Measurements from ENCODE around the gene LENG1. TPM values are rescaled to one million over a fixed set of nuclear protein-coding genes. Genes with fewer than 3 reads are reported as not detected.

LENG1 gene
- total RNA-seq, 1 donor from 2014 or later: 8.0 TPM

DNA sequence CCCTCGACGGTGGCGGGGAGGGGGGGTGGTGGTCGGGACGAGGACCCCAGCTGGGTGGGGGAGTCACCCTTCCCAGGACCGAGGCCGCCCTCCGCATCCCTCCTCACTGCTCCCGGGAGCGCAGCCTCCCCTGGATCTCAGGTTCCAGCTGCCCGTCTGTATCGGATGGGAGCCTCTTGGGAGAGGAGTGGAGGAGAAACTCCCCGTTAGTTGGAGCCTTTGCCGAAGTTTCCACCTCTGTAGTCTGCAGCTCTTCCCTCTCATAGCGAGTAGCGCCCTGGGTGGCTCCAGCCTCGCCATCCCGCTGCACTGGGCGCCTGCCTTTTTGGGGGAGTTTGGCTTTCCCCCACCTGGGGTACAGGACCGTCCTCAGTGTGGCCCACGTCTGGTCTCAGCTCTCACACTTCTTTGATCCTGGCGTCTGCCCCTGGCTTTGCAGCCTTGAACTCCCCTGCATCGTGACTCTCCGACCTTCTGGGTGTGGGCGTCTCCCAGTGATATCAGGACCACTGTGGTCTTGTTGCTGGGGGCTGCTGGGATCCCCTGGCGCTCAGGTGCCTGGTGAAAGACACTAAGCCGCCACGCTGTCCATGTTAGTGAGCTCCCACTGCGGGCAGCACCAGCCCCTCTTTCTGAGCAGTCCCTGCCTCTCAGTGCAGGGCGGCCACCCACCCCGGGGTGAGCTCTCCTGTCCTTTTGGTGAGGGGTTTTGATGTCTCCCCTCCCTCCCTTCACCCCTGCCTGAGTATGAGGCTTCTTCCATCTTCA, 20.8 kb downstream of the LENG1 start:
- Histone ChIP-seq H3K36me3 (peaks cover 31% of the 10 kb centered on the region), H3K4me1 (peaks cover 47% of the 10 kb centered on the region), H3K27me3 (ENCODE audit: low read depth) (no peaks in the 10 kb centered on the region), H3K27ac (peak overlapping the region; percentile 96), H3K9me3 (no peaks in the 10 kb centered on the region), H3K4me3 (peak overlapping the region; percentile 94)
- DNase-seq (no peak), ATAC-seq (no peak)
- intact Hi-C loops (cut with DNase I): no loop called here
- TF ChIP-seq, protein P1, sequence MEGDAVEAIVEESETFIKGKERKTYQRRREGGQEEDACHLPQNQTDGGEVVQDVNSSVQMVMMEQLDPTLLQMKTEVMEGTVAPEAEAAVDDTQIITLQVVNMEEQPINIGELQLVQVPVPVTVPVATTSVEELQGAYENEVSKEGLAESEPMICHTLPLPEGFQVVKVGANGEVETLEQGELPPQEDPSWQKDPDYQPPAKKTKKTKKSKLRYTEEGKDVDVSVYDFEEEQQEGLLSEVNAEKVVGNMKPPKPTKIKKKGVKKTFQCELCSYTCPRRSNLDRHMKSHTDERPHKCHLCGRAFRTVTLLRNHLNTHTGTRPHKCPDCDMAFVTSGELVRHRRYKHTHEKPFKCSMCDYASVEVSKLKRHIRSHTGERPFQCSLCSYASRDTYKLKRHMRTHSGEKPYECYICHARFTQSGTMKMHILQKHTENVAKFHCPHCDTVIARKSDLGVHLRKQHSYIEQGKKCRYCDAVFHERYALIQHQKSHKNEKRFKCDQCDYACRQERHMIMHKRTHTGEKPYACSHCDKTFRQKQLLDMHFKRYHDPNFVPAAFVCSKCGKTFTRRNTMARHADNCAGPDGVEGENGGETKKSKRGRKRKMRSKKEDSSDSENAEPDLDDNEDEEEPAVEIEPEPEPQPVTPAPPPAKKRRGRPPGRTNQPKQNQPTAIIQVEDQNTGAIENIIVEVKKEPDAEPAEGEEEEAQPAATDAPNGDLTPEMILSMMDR (IDR thresholded peaks at IDR 0.05): no peak

DNA sequence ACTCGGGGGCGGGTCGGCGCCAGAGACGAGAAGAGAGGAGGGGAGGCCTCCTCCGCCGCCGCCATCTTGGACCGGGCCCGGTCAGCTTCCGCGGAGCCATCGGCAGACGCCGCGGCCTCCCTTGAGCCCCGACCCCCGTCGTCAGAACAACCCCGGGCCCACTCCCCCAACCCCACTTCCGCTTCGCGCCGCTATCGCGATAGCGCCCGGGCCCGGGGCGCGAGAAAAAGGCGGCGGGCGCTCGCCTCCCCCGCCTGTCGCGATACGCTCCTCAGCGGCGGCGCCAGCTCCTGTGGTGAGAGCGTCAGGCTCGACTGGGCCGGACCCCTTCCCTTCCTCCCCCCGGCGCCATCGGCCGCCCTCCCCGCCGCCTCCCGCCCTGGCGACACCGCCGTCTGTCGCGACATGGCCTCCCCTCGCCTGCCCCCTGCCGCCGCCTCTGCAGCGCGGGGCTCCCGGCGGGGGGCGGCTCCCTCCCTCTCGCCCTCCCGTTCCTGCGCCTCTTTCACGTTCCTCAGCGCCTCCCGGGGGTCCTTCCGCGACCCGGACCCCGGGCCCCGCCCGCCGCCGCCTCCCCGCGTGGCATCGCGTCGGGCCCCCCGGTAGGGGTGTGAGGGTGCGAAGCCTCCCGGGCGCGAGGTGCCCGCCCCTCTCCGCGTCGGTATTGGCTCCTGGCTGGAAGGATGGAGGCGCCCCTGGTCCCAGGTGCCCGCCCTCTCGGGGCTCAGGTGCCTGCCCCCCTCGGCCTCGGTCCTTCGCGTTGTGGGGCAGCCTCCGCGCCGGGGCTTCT, 21.6 kb downstream of the LENG1 start, which contains the start of gene CNOT3:
TSS of gene CNOT3 (plus strand) at position 64 of the 790 bp plus-strand sequence. CDS start 5,217 bp downstream, outside the sequence.
- Histone ChIP-seq H3K36me3 (peaks cover 23% of the 10 kb centered on the region), H3K27ac (peak within 1 kb of the TSS; percentile 96), H3K9me3 (no peaks in the 10 kb centered on the region), H3K4me3 (peak within 1 kb of the TSS; percentile 94), H3K4me1 (peaks cover 47% of the 10 kb centered on the region), H3K27me3 (ENCODE audit: low read depth) (no peaks in the 10 kb centered on the region)
- intact Hi-C loops (cut with DNase I): no loop called here
- DNase-seq: peak; percentile 57
- ATAC-seq: peak in 1 of 2 donors; percentile 4
- TF ChIP-seq, protein P1 (IDR thresholded peaks at IDR 0.05): peak; percentile 7

DNA sequence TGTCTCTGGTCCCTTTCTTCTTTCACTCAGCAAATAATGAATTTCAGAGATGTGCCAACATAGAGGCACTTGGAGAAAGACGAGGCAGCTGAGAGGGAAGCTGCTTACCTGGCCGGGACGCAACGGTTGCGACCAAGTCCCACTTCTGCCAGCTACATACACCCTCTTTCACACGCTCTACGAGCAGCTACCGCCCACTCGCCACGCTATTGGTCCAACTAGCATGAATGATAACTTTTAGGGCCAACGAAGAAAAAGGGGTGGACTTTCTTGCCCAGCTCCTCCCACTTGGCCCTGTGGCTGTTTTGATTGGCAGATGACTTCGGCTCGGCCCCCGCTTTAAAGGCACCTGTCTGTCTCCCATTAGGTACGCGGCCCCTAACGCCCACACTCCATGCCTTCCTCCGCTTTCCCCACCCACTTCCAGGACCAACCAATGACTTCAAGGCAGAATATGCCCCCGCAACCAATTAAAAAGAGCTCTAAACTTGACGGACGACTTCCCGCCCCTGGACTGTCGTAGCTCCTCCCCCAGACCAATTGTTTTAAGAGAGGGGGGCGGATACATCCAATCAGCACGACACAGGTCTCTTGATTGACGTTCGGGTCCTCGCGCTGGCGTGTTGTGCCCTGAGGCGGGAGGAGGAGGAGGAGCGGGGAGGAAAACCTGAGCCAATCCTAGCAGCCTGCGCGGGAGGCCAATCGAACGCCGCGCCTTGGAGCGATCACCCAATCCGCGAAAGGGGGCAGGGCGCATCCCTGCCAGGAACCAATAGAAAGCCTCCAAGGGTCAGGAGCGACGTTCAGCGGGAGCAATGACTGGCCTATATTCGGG, 22.4 kb downstream of the LENG1 start:
- TF ChIP-seq, protein P1 (IDR thresholded peaks at IDR 0.05): no peak
- ATAC-seq: peak; percentile 93 to 96
- H3K27me3 ChIP-seq (ENCODE audit: low read depth): no peaks in the 10 kb centered on the region
- peak; percentile 99 for DNase-seq
- peak overlapping the region; percentile 96 for H3K27ac ChIP-seq
- intact Hi-C loops (cut with DNase I): no loop called here
- peaks cover 21% of the 10 kb centered on the region for H3K36me3 ChIP-seq
- H3K4me3 ChIP-seq: peak overlapping the region; percentile 94
- H3K4me1 ChIP-seq: peaks cover 47% of the 10 kb centered on the region
- no peaks in the 10 kb centered on the region for H3K9me3 ChIP-seq

DNA sequence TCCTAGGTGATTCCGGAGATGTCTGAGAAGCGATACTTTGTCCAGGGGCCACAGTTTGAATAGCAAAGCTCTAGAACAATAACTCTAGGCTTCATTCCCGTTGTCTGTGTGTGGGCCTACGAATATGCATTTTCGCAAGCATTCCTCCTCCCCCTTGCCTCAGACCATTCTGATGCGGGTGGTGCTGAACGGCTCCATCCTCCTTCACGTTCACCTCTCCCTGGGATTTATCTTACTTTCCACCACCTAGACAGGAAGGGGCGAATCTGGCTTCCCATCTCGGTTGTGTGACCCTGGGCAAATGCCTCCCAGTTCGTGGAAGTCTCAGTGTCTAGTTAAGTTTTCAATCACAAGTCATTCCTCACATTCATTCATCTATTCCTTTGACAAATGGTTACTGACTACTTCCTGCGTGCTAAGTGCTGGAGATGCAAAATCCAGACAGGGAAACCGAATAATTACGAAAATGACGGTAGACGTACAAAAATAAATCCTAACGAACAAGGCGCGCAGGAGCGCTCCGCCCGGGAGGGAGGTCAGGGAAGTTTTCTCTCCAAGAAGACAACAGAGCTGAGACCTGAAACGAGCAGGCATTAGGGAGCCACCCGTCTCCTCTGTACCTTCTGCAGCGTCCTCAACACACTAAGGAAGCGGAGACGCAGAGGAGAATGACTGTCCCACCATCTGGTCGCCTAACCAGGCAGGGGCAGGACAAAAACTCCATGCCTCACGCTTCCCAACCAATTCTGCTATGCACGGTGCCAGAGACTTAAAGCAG, 23.2 kb downstream of the LENG1 start:
- Histone ChIP-seq H3K27ac (peak overlapping the region; percentile 61), H3K9me3 (no peaks in the 10 kb centered on the region), H3K27me3 (ENCODE audit: low read depth) (no peaks in the 10 kb centered on the region), H3K36me3 (peaks cover 22% of the 10 kb centered on the region), H3K4me3 (peak overlapping the region; percentile 62), H3K4me1 (peaks cover 40% of the 10 kb centered on the region)
- DNase-seq: no peak
- TF ChIP-seq, protein P1 (IDR thresholded peaks at IDR 0.05): no peak
- intact Hi-C loops (cut with DNase I): no loop called here
- ATAC-seq: no peak

All from lower lobe of right lung (tissue), 2 donors.